ENCODE measurements around the gene CREBBP. TPM values are rescaled to one million over a fixed set of nuclear protein-coding genes. Genes with fewer than 3 reads are reported as not detected.

Gene CREBBP
- polyA plus RNA-seq, 1 experiment: 6.6 TPM

- H3K36me3 ChIP-seq (ENCODE audit: control insufficient read depth, insufficient read depth, low read length): no peaks in the 10 kb centered on the region
- CTCF ChIA-PET: no interaction called here
- DNase-seq (ENCODE audit: low read depth): no peak
- TF ChIP-seq CTCF (IDR thresholded peaks at IDR 0.05; ENCODE audit: insufficient read depth, low read depth, low read length): no peak
- POLR2A ChIA-PET: no interaction called here
- H3K4me3 ChIP-seq (ENCODE audit: low read depth, low read length): no peak overlapping the region
- H3K27me3 ChIP-seq (ENCODE audit: control insufficient read depth, insufficient read depth, low read length): no peaks in the 10 kb centered on the region
Measured at GRCh38 chr16:3800019-3800418, 80.5 kb downstream of the CREBBP start.

GRCh38 chr16:3799354-3799753 is 81.2 kb downstream of the CREBBP start:
- DNase-seq (ENCODE audit: low read depth): no peak
- ChIA-PET CTCF (no interaction called here), POLR2A (no interaction called here)
- no peak for TF ChIP-seq CTCF (IDR thresholded peaks at IDR 0.05; ENCODE audit: insufficient read depth, low read depth, low read length)
- Histone ChIP-seq H3K4me3 (ENCODE audit: low read depth, low read length) (no peak overlapping the region), H3K36me3 (ENCODE audit: control insufficient read depth, insufficient read depth, low read length) (no peaks in the 10 kb centered on the region), H3K27me3 (ENCODE audit: control insufficient read depth, insufficient read depth, low read length) (no peaks in the 10 kb centered on the region)

GRCh38 chr16:3798838-3799237 is 81.7 kb downstream of the CREBBP start:
- ChIA-PET POLR2A (no interaction called here), CTCF (no interaction called here)
- TF ChIP-seq CTCF (IDR thresholded peaks at IDR 0.05; ENCODE audit: insufficient read depth, low read depth, low read length): no peak
- DNase-seq (ENCODE audit: low read depth): no peak
- Histone ChIP-seq H3K36me3 (ENCODE audit: control insufficient read depth, insufficient read depth, low read length) (no peaks in the 10 kb centered on the region), H3K27me3 (ENCODE audit: control insufficient read depth, insufficient read depth, low read length) (no peaks in the 10 kb centered on the region), H3K4me3 (ENCODE audit: low read depth, low read length) (no peak overlapping the region)

GRCh38 chr16:3797904-3798811 is 82.4 kb downstream of the CREBBP start:
- no peaks in the 10 kb centered on the region for H3K27me3 ChIP-seq (ENCODE audit: control insufficient read depth, insufficient read depth, low read length)
- CTCF ChIA-PET: no interaction called here
- TF ChIP-seq CTCF (IDR thresholded peaks at IDR 0.05; ENCODE audit: insufficient read depth, low read depth, low read length): no peak
- POLR2A ChIA-PET: no interaction called here
- no peak overlapping the region for H3K4me3 ChIP-seq (ENCODE audit: low read depth, low read length)
- peaks cover 2% of the 10 kb centered on the region for H3K36me3 ChIP-seq (ENCODE audit: control insufficient read depth, insufficient read depth, low read length)
- no peak for DNase-seq (ENCODE audit: low read depth)

GRCh38 chr16:3797473-3797872 is 83.0 kb downstream of the CREBBP start:
- Histone ChIP-seq H3K27me3 (ENCODE audit: control insufficient read depth, insufficient read depth, low read length) (no peaks in the 10 kb centered on the region), H3K36me3 (ENCODE audit: control insufficient read depth, insufficient read depth, low read length) (peaks cover 8% of the 10 kb centered on the region), H3K4me3 (ENCODE audit: low read depth, low read length) (no peak overlapping the region)
- no peak for DNase-seq (ENCODE audit: low read depth)
- no peak for TF ChIP-seq CTCF (IDR thresholded peaks at IDR 0.05; ENCODE audit: insufficient read depth, low read depth, low read length)
- ChIA-PET CTCF (no interaction called here), POLR2A (no interaction called here)

Measured in BJ (cell line).